UCSD-AML1 (cell line): ENCODE results near the gene RETNLB.

Experiments
- DNase-seq: peaks from one replicate; lab custom pipeline; 2025; ENCODE audit not compliant: unreplicated experiment; lab: John Stamatoyannopoulos, UW

Gene RETNLB

GRCh38 chr3:108757404-108757982 is at the start of gene RETNLB:
RETNLB (minus strand) TSS chr3:108757410; CDS start chr3:108757185, 225 bp downstream.
- DNase-seq: no peak

DNA sequence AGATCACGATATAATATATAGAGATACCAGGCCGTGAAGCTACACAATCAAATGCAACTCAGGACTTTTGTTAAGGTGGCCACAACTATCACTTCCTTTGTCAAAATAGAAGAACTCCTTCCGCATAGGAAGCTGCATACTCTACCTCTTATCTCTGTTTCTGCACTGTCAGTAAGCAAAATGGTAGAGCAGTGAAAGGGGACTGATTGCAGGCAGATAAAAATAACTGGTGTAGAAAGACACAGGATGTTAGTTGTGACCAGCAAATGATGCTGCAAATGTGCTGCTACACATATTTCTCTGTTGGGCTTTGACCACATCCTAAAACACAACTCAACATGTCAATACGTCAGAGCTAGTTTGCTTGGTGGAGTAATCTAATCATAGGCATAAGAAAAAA is 49.1 kb upstream of the RETNLB start:
- DNase-seq: no peak

GRCh38 chr3:108804966-108805365 is 47.8 kb upstream of the RETNLB start:
- no peak for DNase-seq

DNA sequence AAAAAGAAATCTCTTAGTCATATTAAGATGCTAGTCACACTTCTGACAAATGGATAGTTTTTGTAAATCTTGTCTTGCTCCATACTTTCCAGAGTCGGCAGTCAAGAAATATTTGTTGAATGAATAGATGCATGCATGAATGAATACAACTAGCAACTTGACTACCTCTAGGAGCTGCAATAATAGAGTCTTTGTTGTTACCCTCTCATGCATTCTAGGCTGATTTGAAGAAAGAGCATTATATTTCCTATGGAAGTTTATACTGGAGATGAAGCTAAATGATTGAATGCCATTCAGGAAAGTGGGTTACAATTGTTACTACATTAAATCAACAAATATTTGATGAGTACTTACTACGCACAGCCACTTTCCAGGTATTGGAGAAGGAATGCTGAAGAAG is 47.2 kb upstream of the RETNLB start:
- DNase-seq: no peak

GRCh38 chr3:108791473-108791872 is 34.3 kb upstream of the RETNLB start:
- no peak for DNase-seq

DNA sequence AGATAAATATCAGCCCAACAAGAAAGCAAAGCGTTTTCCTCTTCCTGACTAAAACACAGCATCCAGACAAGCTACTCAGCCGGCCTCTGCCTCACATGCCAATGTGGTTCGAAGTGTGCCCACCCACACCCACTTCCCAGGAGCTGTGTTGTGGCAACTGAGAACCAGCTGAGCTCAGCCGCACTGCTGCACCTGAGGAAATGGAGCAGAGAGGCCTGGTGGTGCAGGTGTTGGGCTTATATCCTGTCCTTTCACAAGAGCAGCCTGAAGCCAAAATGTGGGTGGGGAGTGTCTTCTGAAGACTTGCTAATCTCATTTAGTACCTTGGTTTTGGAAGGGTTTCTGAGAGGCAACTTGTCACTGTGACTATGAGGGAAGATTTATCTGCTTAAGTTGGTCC is 23.0 kb upstream of the RETNLB start:
- DNase-seq: no peak

GRCh38 chr3:108779496-108779895 is 22.3 kb upstream of the RETNLB start:
- DNase-seq: no peak

- DNase-seq: no peak
Measured at GRCh38 chr3:108775649-108776048, 18.4 kb upstream of the RETNLB start.

- DNase-seq: no peak
Measured at GRCh38 chr3:108767253-108767652, 10.0 kb upstream of the RETNLB start.

DNA sequence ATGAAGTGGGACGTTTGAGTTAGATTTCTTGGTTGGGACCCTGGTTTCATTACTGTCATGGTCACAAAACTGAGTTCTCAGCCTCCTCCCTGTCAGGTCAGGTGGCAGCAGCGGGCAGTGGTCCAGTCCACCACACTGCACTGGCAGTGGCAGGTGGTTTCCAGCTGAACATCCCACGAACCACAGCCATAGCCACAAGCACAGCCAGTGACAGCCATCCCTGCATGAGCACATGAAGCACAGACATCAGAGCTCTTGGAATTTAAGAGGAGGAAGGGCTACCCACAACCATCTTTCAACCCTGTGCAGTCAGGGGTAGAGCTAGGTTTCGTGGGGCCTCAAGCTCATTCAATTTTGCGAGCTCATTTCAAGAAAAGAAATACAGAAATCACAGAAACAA is 1.5 kb downstream of the RETNLB start:
- DNase-seq: no peak

DNA sequence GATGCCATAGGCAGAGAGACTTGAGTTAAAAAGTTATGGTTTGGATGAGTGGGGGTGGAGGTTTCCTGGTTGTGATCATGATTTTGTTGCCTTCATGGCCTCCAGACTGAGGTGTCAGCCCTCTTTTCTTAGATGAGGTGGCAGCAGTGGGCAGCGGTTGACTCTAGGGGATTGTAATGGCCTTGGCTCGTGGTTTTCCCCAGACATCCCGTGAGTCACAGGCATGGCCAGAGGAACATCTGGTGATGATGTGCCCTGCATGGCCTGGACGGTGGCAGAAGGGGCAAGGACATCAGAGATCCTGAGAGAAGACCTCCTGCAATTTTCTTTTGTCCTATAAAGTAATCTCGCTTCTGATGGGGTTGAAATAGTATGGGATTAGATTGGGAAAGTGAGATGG is 12.4 kb downstream of the RETNLB start:
- no peak for DNase-seq

- no peak for DNase-seq
Measured at GRCh38 chr3:108742929-108743328, 14.3 kb downstream of the RETNLB start.

DNA sequence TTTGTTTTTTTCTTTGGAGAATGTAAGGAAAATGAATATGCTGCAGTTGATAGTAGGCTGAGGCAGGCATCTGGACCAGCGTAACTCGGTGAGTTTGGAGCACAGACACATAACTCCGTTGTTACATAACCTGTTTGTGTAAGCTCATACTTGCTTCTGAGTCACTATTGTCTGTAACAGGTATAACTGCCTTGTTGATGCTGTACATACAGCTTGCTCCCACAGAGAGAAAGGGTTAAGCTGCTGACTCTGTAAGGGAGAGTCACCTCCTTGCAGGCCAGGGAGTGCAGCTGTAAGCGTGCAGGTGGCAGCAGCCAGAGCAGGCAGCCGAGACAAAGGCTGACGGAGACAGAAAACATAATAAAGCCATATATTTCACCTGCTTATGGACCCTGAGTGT is 20.4 kb downstream of the RETNLB start:
- DNase-seq: no peak

DNA sequence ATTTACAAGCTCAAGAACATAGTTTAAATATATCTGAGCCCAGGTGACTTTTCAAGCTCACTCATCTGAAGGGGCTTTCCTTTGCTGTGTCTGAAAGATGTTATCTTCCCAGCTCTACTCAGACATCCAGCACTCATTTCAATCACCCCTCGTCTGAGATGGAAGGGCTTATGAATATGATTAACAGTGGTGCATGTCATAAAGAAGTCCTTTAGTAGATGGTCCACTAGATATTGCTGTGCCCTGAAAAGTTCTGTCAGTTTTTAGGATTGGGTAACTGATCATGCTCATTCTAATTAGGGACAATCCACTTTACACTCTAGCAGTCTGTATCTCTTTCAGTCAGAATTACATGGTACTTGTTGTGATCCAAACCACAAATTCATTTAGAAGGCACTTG is 28.3 kb downstream of the RETNLB start:
- DNase-seq: no peak

- no peak for DNase-seq
Measured at GRCh38 chr3:108728105-108728504, 29.1 kb downstream of the RETNLB start.

GRCh38 chr3:108724101-108724500 is 33.1 kb downstream of the RETNLB start:
- peak; percentile 5 for DNase-seq

DNA sequence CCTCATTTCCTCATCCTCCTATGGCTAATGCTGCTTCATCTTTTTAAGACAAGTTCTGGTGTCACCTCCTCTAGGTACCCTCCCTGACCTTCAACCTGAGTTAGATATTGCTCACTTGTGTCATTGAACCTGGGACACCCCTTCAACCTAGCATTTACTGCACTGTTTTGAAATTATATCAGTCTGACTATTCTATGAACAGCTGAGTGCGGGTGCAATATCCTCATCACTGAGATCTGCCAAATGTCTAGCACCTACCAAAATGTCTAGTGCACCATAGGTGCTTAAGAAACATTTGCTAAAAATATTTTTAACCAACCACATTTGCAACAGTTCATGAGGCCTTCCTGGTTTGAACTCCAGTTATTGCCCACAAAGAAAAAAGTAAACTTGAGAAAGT is 34.5 kb downstream of the RETNLB start:
- DNase-seq: no peak

DNA sequence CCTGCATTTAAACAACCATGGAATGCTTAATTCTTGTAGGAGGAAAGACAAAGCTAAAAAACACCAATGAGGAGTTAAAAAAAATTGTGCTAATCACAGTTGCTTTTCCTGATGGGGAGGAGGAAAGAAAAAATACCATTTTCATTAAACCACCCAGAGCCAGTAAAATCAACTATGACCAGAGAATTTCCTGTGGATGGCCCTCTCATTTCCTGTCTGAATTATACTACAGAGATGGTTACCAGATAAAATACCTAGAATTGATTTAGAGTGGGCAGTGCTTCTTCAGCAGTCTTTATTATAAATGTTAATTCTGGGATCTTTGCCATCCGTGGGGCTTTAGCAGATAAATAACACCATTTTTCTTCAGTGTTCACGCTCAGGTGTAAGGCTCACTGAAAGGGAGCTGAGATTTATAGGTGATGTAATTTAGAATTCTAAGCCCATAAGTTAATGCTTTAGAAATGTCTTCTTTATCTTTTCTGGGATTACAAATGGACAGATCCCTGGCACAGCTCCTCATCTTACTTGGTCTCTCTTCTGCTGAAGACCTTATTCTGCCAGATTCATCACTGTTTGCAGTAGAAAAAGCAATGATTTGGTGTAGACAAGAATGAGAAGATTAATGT is 37.9 kb downstream of the RETNLB start:
- no peak for DNase-seq

- DNase-seq: no peak
Measured at GRCh38 chr3:108718454-108718853, 38.8 kb downstream of the RETNLB start.

GRCh38 chr3:108713816-108714215 is 43.4 kb downstream of the RETNLB start:
- no peak for DNase-seq

- no peak for DNase-seq
Measured at GRCh38 chr3:108713009-108713516, 44.1 kb downstream of the RETNLB start.
